Heart right ventricle (tissue), 16 donors: ENCODE measurements around the gene WASL. TPM values are rescaled to one million over a fixed set of nuclear protein-coding genes. Genes with fewer than 3 reads are reported as not detected.

Experiments
- ATAC-seq, 8 donors: fragments of 200-7000 bp; cut with Tn5 transposase; one replicate each; pipeline ENCODE4 v1.9.1; 2020; ENCODE audit warnings: mild to moderate bottlenecking in 8 of 8, moderate library complexity in 8 of 8, moderate number of reproducible peaks in 1 of 8
- DNase-seq, 2 donors: peaks; one replicate each; pipeline ENCODE4 v3.0.0-alpha.2; 2020
- H3K27ac ChIP-seq, 10 donors: fragments of 200-600 bp; sonication (generic) in 2 of 10; one replicate each; pipeline versions ENCODE4 v1.5.0 to v1.8.0; 2020 to 2022; ENCODE audit warnings: mild to moderate bottlenecking in 3 of 10
- H3K27me3 ChIP-seq, 7 donors: fragments of 200-600 bp; one replicate each; pipeline ENCODE4 v1.8.0; 2021 to 2022; ENCODE audit warnings: mild to moderate bottlenecking in 2 of 7
- H3K36me3 ChIP-seq, 9 donors: fragments of 200-600 bp; sonication (generic) in 1 of 9; one replicate each; pipeline versions ENCODE4 v1.5.0 to v1.8.0; 2020 to 2022; ENCODE audit warnings: mild to moderate bottlenecking in 2 of 9
- H3K4me1 ChIP-seq, 9 donors: fragments of 200-600 bp; sonication (generic) in 1 of 9; one replicate each; pipeline versions ENCODE4 v1.5.0 to v1.8.0; 2020 to 2022; ENCODE audit warnings: mild to moderate bottlenecking in 4 of 9
- H3K4me3 ChIP-seq, 10 donors: fragments of 200-600 bp; sonication (generic) in 2 of 10; one replicate each; pipeline versions ENCODE4 v1.5.0 to v1.8.0; 2020 to 2022; ENCODE audit warnings: mild to moderate bottlenecking in 7 of 10, moderate library complexity in 2 of 10
- H3K9me3 ChIP-seq, 11 donors: fragments of 200-600 bp in 10 of 11; sonication (generic) in 2 of 11; one replicate each; pipeline versions ENCODE4 v1.5.0 to v1.8.0; 2013 to 2022; ENCODE audit warnings: mild to moderate bottlenecking in 2 of 11, control low read depth in 1 of 11, moderate library complexity in 1 of 11
- WGBS, 2 donors: extraction: QIAGEN DNeasy Blood & Tissue Kit; methylation state at CpG; one replicate each; pipeline ENCODE4 v1.1.7; 2013; ENCODE audit warnings: inconsistent platforms in 1 of 2; 5-methylcytosine and 5-hydroxymethylcytosine counted together
- intact Hi-C, 10 donors: fragments of 100-400 bp; cut with DNase I; formaldehyde crosslinking; loops; one replicate each; pipeline versions ENCODE4 v1.11.1 to v1.14.2; 2022
- polyA plus RNA-seq, 2 donors: library from polyadenylated mRNA; stranded (reverse); fragments of 200-250 nt; gene quantifications; one replicate each; pipeline ENCODE4 v1.2.3, GENCODE V29; 2013
- total RNA-seq, 10 donors: library from RNA; stranded (reverse); fragmentation: NEBNext Ultra II Directional in 3 of 10; extraction: Animal tissue kit (Norgen Biotek cat#: 25700) in 3 of 10; gene quantifications; one replicate each; pipeline versions ENCODE4 v1.2.1 to v1.2.4, GENCODE V29; 2021 to 2023
- TF ChIP-seq, protein P1 (sequence below), 9 donors: fragments of 200-600 bp; sonication (generic) in 2 of 9; IDR thresholded peaks; one replicate each; pipeline versions ENCODE4 v1.5.0 to v1.8.0; 2021 to 2022; ENCODE audit warnings: antibody characterized with exemption in 9 of 9, mild to moderate bottlenecking in 5 of 9, moderate library complexity in 1 of 9
- donor health status: Arrhythmogenic right ventricular cardiomyopathy.
- donor health status: ischemic (EF 13 %, LVEDD 7.1; RV severe dilation, severe dysfunction).
- donor health status: healthy with polysubstance abuse.
- donor health status: DM: no; HTN: yes; CAD: no.
- donor health status: DM: no; HTN: no; CAD: no.
- donor health status: ischemic (EF 25% LVEDD 6.9; RV normal size, moderate dysfunction).
- donor health status: ischemic (EF 25% LVEDD 5.7; RV mildly dilated, moderate dysfunction).
- donor health status: healthy.
- donor health status: DM: yes; HTN: yes; CAD: no.
- donor health status: Ischemic cardiomyopathy.
- donor health status: ischemic (EF 35%, LVEDD 5.7; RV mildly dilated, moderate dysfunction).
- donor health status: nonischemic (EF 11% LVEDD 7.7; RV severe dilation, severe dysfunction).
- donor health status: DM: yes; HTN: yes; CAD: no.
- donor health status: PGD.
- donor health status: ischemic (EF 29% LVEDD 5.4; RV normal size, mild dysfunction).
- donor health status: nonischemic (EF 23%, LVEDD 6.1; RV moderate dilation, normal function).

Gene WASL
- total and polyA plus RNA-seq, 12 donors, result 10.7 to 30.0 (median 24.8) TPM

DNA sequence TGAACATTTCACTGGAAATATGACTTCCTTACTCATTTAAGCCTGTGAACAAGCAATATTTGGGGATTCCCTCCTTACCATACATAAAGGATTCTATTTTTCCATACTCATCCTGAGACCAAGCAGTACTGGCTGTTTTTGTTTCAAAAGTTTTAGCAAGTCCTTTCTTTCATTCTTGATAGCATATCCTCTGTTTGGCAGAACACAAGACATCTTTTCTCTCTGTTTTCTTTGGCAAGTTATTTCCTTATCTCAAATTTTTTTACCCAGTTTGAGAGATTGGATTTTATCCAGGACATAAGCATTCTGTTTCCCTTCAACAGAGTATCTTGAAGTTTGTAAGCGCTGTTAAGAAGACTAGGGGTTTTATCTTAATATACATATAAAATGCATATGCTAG, 3.0 kb upstream of the WASL start:
- WGBS, 2 donors, result 42 to 52% methylated on average over 1 of the region's 1 CpG

DNA sequence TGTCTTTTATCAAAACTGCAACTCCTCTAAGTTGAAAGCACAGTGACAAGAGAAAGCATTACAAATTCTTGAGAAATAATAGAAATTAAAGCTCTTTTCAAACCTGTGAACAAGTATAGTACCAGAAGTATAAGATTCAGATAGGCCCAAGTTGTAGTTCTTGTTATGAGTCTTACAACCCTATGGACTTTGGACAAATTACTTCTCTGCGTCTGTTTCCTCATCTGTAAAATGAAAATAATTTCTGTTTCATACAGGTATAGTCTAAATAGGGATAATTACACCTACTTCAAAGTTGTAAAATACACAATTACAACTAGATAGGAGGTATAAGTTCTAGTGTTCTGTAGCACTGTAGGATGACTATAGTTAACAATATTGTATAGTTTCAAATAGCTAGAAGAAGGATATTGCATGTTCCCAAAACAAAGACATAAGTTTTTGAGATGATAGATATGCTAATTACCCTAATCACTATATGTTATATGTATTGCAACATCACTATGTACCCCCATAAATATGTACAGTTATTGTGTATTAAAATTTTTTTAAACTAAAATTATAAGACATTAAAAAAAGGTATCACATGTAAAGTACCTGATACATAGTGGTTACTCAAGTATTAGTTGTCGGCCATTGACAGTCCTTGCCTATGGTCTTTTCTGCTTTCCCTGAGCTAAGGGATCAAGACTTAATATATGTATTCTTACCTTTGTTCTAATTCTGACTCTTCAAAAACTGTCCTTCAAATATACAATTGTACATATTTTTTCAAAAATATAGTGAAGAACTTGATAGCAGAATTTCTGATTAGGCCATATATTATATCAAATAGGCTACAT, 1.8 kb upstream of the WASL start:
- DNase-seq (no peak), ATAC-seq (no peak)
- peaks cover 0 to 56% (median 42%) of the 10 kb centered on the region in 9 donors for H3K4me1 ChIP-seq
- intact Hi-C loops, result no loop called here
- no peaks in the 10 kb centered on the region for H3K9me3 ChIP-seq
- H3K36me3 ChIP-seq, result no peaks in the 10 kb centered on the region
- peak overlapping the region in 7 of 10 donors; percentile 80 to 95 (median 88) for H3K4me3 ChIP-seq
- peak overlapping the region in 5 of 10 donors; percentile 95 to 99 (median 98) for H3K27ac ChIP-seq
- no peaks in the 10 kb centered on the region for H3K27me3 ChIP-seq
- TF ChIP-seq, protein P1, sequence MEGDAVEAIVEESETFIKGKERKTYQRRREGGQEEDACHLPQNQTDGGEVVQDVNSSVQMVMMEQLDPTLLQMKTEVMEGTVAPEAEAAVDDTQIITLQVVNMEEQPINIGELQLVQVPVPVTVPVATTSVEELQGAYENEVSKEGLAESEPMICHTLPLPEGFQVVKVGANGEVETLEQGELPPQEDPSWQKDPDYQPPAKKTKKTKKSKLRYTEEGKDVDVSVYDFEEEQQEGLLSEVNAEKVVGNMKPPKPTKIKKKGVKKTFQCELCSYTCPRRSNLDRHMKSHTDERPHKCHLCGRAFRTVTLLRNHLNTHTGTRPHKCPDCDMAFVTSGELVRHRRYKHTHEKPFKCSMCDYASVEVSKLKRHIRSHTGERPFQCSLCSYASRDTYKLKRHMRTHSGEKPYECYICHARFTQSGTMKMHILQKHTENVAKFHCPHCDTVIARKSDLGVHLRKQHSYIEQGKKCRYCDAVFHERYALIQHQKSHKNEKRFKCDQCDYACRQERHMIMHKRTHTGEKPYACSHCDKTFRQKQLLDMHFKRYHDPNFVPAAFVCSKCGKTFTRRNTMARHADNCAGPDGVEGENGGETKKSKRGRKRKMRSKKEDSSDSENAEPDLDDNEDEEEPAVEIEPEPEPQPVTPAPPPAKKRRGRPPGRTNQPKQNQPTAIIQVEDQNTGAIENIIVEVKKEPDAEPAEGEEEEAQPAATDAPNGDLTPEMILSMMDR (IDR thresholded peaks at IDR 0.05), result no peak
- 90 to 94% methylated on average over 2 of the region's 2 CpGs for WGBS, 2 donors

More for the DNA sequence above, 3.0 kb upstream of the WASL start:
- no peak overlapping the region for H3K4me3 ChIP-seq
- no peaks in the 10 kb centered on the region for H3K9me3 ChIP-seq
- TF ChIP-seq, protein P1 (IDR thresholded peaks at IDR 0.05), result no peak
- H3K36me3 ChIP-seq, result no peaks in the 10 kb centered on the region
- no peak for ATAC-seq
- intact Hi-C loops, result no loop called here
- no peak for DNase-seq
- H3K27ac ChIP-seq, result no peak overlapping the region
- H3K4me1 ChIP-seq, result peaks cover 0 to 44% (median 30%) of the 10 kb centered on the region in 9 donors
- H3K27me3 ChIP-seq, result no peaks in the 10 kb centered on the region

DNA sequence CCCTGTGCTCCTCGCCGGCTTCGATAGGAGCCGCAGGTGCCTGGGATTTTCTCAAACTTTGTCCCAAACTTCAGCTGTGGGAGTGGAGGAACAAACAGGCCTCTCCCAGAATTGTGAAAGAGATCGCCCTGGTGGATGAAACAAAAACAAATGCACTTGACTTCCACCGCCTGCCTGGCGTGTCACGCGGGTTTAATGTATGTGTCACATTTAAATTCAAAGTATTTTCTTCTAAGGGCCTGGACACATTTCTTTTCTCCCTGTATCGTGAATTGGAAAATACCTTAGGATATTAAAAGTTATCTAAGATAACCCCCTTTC, 694 bp upstream of the WASL start:
- ATAC-seq, result peak in 7 of 8 donors; percentile 0 to 36 (median 24)
- Histone ChIP-seq H3K36me3 (no peaks in the 10 kb centered on the region), H3K27me3 (no peaks in the 10 kb centered on the region), H3K27ac (peak overlapping the region; percentile 94 to 99 (median 98)), H3K4me1 (peaks cover 0 to 67% (median 53%) of the 10 kb centered on the region in 9 donors), H3K9me3 (no peaks in the 10 kb centered on the region), H3K4me3 (peak overlapping the region; percentile 80 to 95 (median 89))
- WGBS, 2 donors, result 2% methylated on average over 10 of the region's 10 CpGs
- intact Hi-C loops, result loop anchor here in 5 of 10 donors (1.0 to 10.0 kb wide), 9 partner anchors 37 to 195 kb away; partner anchors contain the start of gene NDUFA5 (in 3 of the 5)
- DNase-seq, result peak in 1 of 2 donors; percentile 15
- TF ChIP-seq, protein P1 (IDR thresholded peaks at IDR 0.05), result peak in 1 of 9 donors; percentile 4

DNA sequence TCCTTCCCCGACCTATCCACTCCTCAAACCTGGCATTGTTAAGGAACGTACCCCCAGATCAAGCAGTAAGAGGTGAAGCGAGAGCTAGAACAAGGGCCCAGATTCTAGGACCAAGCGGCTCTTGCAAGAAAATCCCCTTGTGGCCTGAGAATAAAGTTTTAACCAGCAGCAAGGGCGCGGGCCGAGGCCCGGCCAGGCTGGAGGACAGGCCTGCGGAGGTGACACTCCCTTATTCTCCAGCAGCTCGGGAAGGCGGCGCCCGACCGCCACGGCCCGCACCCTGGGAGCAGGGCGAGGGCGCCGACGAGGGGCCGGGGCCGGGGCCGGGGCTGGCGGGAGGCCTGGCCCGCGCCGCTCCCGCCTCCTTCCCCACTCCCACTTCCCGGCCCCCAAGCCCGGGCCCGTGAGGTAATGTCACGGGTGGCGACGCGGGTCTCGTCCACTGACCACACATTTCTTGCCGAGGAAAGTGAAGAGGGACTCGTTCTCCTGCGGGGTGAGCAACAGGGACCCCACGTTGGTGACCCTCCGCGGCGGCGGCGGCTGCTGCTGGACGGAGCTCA, 551 bp downstream of the WASL start:
- ATAC-seq (peak; percentile 47 to 80 (median 57)), DNase-seq (peak; percentile 23 to 45)
- H3K27me3 ChIP-seq, result no peaks in the 10 kb centered on the region
- intact Hi-C loops, result loop anchor here in 5 of 10 donors (2.0 to 10.0 kb wide), 8 partner anchors 36 to 193 kb away; partner anchors contain the start of gene NDUFA5 (in 3 of the 5)
- TF ChIP-seq, protein P1 (IDR thresholded peaks at IDR 0.05), result no peak
- peak overlapping the region; percentile 94 to 99 (median 98) for H3K27ac ChIP-seq
- no peaks in the 10 kb centered on the region for H3K9me3 ChIP-seq
- H3K4me3 ChIP-seq, result peak overlapping the region; percentile 80 to 95 (median 89)
- 1% methylated on average over 45 to 46 of the region's 46 CpGs for WGBS, 2 donors
- H3K4me1 ChIP-seq, result peaks cover 0 to 80% (median 63%) of the 10 kb centered on the region in 9 donors
- no peaks in the 10 kb centered on the region for H3K36me3 ChIP-seq
